ENCODE data around the gene EXOC3L4. TPM values are rescaled to one million over a fixed set of nuclear protein-coding genes. Genes with fewer than 3 reads are reported as not detected.
A peak's percentile ranks its signal among the peaks of the same experiment; 100 is the strongest.

Gene EXOC3L4
- total RNA-seq, 2 donors from 2014 or later = 0.66 to 1.8 TPM

- Histone ChIP-seq H3K27ac (peak overlapping the region; percentile 25 to 64 (median 47)), H3K27me3 (no peaks in the 10 kb centered on the region), H3K36me3 (replicated peaks in 1 of 2; ENCODE audit: insufficient read depth in 1 of 2, low read depth in 2 of 2) (no peaks in the 10 kb centered on the region), H3K4me3 (no peak overlapping the region), H3K9me3 (no peaks in the 10 kb centered on the region), H3K4me1 (peaks cover 91% of the 10 kb centered on the region)
- ATAC-seq = peak; percentile 74
- DNase-seq = peak; percentile 82 to 91 (median 88)
- intact Hi-C loops (cut with DNase I) = no loop called here
- WGBS, 2 donors = 17% methylated on average over 60 of the region's 62 CpGs; no CpG with 5 or more reads in 1 of the 2 donors
- TF ChIP-seq, protein P1, sequence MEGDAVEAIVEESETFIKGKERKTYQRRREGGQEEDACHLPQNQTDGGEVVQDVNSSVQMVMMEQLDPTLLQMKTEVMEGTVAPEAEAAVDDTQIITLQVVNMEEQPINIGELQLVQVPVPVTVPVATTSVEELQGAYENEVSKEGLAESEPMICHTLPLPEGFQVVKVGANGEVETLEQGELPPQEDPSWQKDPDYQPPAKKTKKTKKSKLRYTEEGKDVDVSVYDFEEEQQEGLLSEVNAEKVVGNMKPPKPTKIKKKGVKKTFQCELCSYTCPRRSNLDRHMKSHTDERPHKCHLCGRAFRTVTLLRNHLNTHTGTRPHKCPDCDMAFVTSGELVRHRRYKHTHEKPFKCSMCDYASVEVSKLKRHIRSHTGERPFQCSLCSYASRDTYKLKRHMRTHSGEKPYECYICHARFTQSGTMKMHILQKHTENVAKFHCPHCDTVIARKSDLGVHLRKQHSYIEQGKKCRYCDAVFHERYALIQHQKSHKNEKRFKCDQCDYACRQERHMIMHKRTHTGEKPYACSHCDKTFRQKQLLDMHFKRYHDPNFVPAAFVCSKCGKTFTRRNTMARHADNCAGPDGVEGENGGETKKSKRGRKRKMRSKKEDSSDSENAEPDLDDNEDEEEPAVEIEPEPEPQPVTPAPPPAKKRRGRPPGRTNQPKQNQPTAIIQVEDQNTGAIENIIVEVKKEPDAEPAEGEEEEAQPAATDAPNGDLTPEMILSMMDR (IDR thresholded peaks at IDR 0.05) = peak in 3 of 7 experiments; percentile 31 to 89 (median 86)
- TF ChIP-seq POLR2A (IDR thresholded peaks at IDR 0.05) = no peak
Measured at GRCh38 chr14:103126873-103127304, 32.4 kb downstream of the EXOC3L4 start.

DNA sequence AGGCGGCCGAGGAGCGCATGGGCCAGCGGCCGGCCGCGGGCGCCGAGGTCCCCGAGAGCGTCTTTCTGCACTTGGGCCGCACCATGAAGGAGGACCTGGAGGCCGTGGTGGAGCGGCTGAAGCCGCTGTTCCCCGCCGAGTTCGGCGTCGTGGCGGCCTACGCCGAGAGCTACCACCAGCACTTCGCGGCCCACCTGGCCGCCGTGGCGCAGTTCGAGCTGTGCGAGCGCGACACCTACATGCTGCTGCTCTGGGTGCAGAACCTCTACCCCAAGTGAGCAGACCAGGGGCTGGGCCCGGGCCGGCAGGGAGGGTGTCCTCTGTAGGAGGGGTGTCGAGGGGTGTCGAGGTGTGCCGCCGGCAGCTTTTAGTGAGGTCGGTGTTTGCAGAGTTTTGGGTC lies 32.8 kb downstream of the EXOC3L4 start:
- intact Hi-C loops (cut with DNase I) = no loop called here
- no peak overlapping the region for H3K4me3 ChIP-seq
- H3K27ac ChIP-seq = no peak overlapping the region
- WGBS, 2 donors = 44 to 67% methylated on average over 12 to 39 of the region's 39 CpGs
- H3K9me3 ChIP-seq = no peaks in the 10 kb centered on the region
- no peak for TF ChIP-seq POLR2A (IDR thresholded peaks at IDR 0.05)
- TF ChIP-seq, protein P1 (IDR thresholded peaks at IDR 0.05) = no peak
- no peaks in the 10 kb centered on the region for H3K27me3 ChIP-seq
- ATAC-seq (no peak), DNase-seq (no peak)
- no peaks in the 10 kb centered on the region for H3K36me3 ChIP-seq (replicated peaks in 1 of 2; ENCODE audit: insufficient read depth in 1 of 2, low read depth in 2 of 2)
- H3K4me1 ChIP-seq = peaks cover 91% of the 10 kb centered on the region

DNA sequence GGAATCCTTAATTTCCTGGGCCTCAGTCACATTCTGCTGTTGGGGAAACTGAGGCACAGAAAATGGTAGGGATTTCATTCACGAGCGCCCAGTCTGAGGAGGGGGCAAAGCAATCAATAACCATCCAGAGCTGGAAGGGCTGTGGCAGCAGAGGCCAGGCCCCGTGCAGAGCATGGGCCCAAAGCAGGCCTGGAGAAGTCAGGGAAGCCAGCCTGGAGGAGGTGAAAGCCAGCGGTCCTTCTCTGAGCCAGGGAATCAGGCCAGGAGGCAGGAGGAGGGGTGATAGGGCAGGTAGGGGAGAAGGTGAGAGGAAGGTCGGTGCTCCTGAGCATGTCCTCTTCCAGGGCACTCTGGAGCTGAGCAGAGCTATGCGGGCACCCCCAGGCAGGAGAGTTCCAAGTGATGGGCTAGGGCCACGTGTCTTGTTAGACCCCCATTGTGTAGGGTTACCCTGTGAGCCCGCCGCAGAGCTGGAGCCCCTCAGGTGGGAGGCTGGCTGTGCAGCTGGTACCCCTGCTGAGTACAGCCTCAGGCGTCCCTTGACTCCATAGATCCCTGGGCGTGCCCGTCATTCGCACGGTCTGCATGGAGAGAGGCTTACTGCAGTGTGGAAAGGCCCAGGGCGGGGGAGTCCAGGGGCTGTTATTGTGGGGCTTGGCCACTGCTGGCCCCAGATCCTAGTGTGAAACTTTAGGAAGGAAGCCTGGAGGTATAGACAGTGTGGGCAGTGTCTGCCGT lies 33.5 kb downstream of the EXOC3L4 start:
- intact Hi-C loops (cut with DNase I) = no loop called here
- DNase-seq (peak in 1 of 4 donors; percentile 5), ATAC-seq (no peak)
- H3K9me3 ChIP-seq = no peaks in the 10 kb centered on the region
- peaks cover 90% of the 10 kb centered on the region for H3K4me1 ChIP-seq
- no peaks in the 10 kb centered on the region for H3K27me3 ChIP-seq
- H3K36me3 ChIP-seq (replicated peaks in 1 of 2; ENCODE audit: insufficient read depth in 1 of 2, low read depth in 2 of 2) = peaks cover 0 to 3% of the 10 kb centered on the region in 2 donors
- peak overlapping the region in 3 of 4 donors; percentile 9 to 63 (median 22) for H3K27ac ChIP-seq
- no peak for TF ChIP-seq POLR2A (IDR thresholded peaks at IDR 0.05)
- TF ChIP-seq, protein P1 (IDR thresholded peaks at IDR 0.05) = no peak
- 89 to 92% methylated on average over 10 to 16 of the region's 16 CpGs for WGBS, 2 donors
- no peak overlapping the region for H3K4me3 ChIP-seq

- peaks cover 0 to 3% of the 10 kb centered on the region in 2 donors for H3K36me3 ChIP-seq (replicated peaks in 1 of 2; ENCODE audit: insufficient read depth in 1 of 2, low read depth in 2 of 2)
- DNase-seq (peak in 1 of 4 donors; percentile 32), ATAC-seq (no peak)
- WGBS, 2 donors = 65 to 66% methylated on average over 12 to 13 of the region's 13 CpGs
- no peaks in the 10 kb centered on the region for H3K27me3 ChIP-seq
- H3K4me3 ChIP-seq = no peak overlapping the region
- H3K9me3 ChIP-seq = no peaks in the 10 kb centered on the region
- peak overlapping the region in 2 of 4 donors; percentile 22 to 63 for H3K27ac ChIP-seq
- intact Hi-C loops (cut with DNase I) = no loop called here
- TF ChIP-seq, protein P1 (IDR thresholded peaks at IDR 0.05) = no peak
- peak in 1 of 3 donors; percentile 11 for TF ChIP-seq POLR2A (IDR thresholded peaks at IDR 0.05)
- H3K4me1 ChIP-seq = peaks cover 84% of the 10 kb centered on the region
Measured at GRCh38 chr14:103128631-103129300, 34.2 kb downstream of the EXOC3L4 start.

All from body of pancreas (tissue), 4 donors.